Astrocyte of the cerebellum (primary cell): ENCODE measurements around the gene SCFD1.
"Not testable (repeated sequence)": the region's sequence is repeated elsewhere in the genome, so short reads cannot be mapped to it uniquely, and the experiment has no call there.

Experiments used
- DNase-seq: peaks from one replicate; pipeline ENCODE4 v3.0.0-alpha.2; 2011; ENCODE audit warnings: low read depth
- H3K4me3 ChIP-seq: 2 replicates; pipeline ENCODE4 v1.5.1; 2011; ENCODE audit warnings: mild to moderate bottlenecking, low read depth, low read length, moderate library complexity
- in situ Hi-C: cut with HindIII; loops from 2 replicates; pipeline ENCODE4 v1.10.0; 2017; ENCODE audit warnings: low sequenced_read_pairs
- TF ChIP-seq, protein P1 (sequence below): IDR thresholded peaks from 2 replicates; pipeline ENCODE4 v1.5.1; 2012; ENCODE audit warnings: low read length, low read depth, moderate library complexity, mild to moderate bottlenecking; ENCODE audit errors: missing control alignments

SCFD1 gene

DNA sequence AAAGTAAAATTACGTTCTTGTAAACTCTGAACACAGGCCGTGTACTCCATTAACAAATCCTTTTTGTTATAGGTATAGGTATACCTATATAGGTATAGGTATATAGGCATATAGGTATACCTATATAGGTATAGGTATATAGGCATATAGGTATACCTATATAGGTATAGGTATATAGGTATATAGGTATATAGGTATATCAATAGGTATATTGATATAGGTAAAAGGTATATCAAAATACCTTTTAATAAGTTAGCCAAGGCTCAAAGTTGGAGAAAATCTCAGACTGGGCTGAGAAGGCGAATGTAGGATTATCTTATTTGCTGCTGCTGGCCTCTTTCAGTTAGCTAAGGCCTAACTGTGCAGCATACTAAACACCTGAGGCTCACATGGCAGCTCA lies 3.4 kb downstream of the SCFD1 start:
- TF ChIP-seq, protein P1, sequence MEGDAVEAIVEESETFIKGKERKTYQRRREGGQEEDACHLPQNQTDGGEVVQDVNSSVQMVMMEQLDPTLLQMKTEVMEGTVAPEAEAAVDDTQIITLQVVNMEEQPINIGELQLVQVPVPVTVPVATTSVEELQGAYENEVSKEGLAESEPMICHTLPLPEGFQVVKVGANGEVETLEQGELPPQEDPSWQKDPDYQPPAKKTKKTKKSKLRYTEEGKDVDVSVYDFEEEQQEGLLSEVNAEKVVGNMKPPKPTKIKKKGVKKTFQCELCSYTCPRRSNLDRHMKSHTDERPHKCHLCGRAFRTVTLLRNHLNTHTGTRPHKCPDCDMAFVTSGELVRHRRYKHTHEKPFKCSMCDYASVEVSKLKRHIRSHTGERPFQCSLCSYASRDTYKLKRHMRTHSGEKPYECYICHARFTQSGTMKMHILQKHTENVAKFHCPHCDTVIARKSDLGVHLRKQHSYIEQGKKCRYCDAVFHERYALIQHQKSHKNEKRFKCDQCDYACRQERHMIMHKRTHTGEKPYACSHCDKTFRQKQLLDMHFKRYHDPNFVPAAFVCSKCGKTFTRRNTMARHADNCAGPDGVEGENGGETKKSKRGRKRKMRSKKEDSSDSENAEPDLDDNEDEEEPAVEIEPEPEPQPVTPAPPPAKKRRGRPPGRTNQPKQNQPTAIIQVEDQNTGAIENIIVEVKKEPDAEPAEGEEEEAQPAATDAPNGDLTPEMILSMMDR, result no peak
- in situ Hi-C loops, result no loop called here
- DNase-seq, result no peak
- H3K4me3 ChIP-seq, result no peak overlapping the region

DNA sequence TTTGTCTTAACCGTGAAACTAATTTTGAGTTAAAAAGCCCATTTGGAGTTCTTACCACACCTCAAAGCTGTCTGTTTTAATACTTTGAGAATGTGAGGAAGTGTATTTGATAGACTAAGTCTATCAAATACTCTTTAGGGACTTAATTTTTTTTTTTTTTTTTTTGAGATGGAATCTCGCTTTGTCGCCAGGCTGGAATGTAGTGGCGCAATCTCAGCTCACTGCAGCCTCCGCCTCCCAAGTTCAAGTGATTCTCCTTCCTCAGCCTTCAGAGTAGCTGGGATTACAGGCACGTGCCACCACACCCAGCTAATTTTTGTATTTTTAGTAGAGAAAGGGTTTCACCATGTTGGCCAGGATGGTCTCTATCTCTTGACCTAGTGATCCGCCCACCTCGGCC lies 7.3 kb downstream of the SCFD1 start:
- H3K4me3 ChIP-seq, DNase-seq, in situ Hi-C loops: not testable (repeated sequence)

DNA sequence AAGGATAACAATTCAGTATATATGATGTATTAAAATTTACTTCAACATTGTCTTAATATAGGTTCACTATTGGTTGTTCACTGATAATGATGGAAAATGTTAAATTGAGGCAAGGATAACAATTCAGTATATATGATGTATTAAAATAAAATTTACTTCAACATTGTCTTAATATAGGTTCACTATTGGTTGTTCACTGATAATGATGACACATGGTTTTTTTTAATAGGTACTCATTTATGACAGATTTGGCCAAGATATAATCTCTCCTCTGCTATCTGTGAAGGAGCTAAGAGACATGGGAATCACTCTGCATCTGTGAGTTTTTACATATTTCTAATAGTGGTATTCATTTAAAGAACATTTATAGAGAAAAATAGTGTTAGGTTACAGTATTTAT lies 8.1 kb downstream of the SCFD1 start:
- DNase-seq, result no peak
- in situ Hi-C loops, result no loop called here
- TF ChIP-seq, protein P1, result no peak
- no peak overlapping the region for H3K4me3 ChIP-seq

DNA sequence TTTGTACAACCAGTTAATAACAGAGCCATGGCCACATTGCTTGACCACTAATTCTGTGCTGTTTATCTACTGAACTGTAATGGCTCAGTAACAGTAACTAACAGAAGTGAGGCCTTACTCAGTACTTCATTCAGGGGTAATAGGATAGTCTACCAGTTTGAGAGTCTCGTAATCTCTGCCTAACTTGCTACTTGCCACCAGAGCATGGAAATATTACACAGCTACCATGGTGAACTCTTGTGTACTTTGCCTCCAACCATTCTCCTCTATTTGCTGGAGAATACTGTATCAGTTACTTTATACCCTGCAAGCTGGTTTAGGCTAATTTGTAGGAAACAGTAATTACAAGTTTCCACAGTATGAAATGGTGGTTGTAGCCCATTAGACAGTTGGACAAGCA lies 10.6 kb downstream of the SCFD1 start:
- TF ChIP-seq, protein P1, result no peak
- no peak overlapping the region for H3K4me3 ChIP-seq
- no peak for DNase-seq
- in situ Hi-C loops, result no loop called here

DNA sequence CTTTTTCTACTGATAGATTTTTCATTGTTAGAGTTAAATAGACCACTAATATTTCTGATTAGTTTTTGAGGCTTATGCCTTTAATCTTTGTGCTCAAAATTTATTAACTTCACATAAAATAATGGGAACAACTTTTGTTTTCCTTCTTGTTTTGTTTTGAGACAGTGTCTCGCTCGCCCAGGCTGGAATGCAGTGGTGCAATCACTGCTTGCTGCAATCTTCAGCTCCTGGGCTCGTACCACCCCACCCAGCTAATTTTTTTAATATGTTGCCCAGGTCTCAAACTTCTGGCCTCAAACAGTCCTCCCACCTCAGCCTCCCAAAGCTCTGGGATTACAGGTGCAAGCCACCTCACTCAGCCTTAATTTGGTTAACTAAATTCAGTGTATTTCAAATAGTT lies 16.8 kb downstream of the SCFD1 start:
- TF ChIP-seq, protein P1, result no peak
- no peak for DNase-seq
- in situ Hi-C loops, result no loop called here
- H3K4me3 ChIP-seq, result no peak overlapping the region

DNA sequence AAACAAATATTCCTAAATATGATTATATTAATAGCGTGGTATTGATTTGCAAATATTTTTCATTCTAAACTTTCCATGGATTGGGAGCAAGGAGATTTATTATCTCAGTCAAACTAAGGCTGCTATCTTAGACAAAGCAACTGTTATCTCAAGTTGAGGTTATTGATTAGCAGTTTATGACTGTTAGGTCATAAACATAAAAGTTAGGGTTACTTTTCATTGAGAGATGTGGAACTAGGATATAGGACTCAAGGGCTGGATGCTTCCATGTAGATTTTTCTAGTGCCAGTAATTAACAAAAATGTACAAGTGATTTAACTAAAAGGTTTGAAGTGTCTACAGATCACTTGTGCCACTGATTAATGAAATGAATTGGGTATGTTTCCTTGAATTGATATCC lies 19.1 kb downstream of the SCFD1 start:
- no peak for DNase-seq
- TF ChIP-seq, protein P1, result no peak
- in situ Hi-C loops, result no loop called here
- no peak overlapping the region for H3K4me3 ChIP-seq

DNA sequence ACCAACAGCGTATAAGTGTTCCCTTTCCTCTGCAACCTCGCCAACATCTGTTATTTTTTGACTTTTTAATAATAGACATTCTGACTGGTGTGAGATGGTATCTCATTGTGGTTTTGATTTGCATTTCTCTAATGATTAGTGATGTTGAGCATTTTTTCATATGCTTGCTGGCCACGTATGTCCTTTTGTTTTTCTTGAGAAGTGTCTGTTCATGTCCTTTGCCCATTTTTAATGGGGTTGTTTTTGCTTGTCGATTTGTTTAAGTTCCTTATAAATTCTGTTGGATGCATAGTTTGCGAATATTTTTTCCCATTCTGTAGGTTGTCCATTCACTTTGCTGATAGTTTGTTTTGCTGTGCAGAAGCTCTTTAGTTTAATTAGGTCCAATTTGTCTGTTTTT lies 22.3 kb downstream of the SCFD1 start:
- in situ Hi-C loops, result not testable (repeated sequence)

DNA sequence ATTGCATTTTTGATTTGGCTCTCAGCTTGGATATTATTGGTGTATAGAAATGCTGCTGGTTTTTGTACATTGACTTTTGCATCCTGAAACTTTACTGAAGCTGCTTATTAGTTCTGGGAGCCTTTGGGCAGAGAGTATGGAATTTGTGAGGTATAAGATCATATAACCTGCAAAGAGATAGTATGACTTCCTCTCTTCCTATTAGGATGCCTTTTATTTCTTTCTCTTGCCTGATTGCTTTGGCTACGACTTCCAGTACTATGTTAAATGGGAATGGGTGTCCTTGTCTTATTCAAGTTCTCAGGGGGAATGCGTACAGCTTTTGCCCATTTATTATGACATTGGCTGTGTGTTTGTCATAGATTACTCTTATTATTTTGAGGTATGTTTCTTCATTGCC lies 23.5 kb downstream of the SCFD1 start:
- TF ChIP-seq, protein P1, result no peak
- H3K4me3 ChIP-seq, result no peak overlapping the region
- in situ Hi-C loops, result no loop called here

More for the DNA sequence above, 22.3 kb downstream of the SCFD1 start:
- not testable (repeated sequence) for DNase-seq, H3K4me3 ChIP-seq

More for the DNA sequence above, 23.5 kb downstream of the SCFD1 start:
- DNase-seq, result no peak
